ENCODE results near the gene LDLRAD1.

DNA sequence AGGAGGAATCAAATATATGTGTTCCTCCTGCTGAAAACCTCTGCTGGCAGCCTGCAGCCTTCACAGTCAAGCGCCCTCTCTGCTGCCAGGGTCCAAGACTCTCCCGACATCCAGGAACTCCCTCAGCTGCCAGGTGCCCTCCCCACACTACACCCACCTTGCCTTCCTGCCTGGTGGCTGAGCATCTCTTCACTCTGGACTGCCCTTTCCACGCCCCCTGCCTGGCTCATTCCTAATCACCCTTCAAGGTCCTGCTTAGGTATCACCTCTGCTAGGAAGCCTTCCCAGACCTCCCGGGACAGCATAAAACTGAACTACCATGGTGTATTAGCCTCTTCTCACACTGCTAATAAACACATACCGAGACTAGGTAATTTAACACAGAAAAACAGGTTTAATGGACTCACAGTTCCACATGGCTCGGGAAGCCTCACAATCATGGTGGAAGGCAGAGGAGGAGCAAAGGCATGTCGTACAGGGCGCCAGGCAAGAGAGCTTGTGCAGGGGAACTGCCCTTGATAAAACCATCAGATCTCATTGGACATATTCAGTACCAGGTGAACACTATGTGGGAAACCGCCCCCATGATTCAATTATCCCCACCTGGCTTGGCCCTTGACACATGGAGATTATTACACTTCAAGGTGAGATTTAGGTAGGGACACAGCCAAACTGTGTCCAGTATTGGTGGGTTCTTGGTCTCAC lies 15.3 kb downstream of the LDLRAD1 start:
- no peak for TF ChIP-seq POLR2A (IDR thresholded peaks at IDR 0.05)
- TF ChIP-seq, protein P1, sequence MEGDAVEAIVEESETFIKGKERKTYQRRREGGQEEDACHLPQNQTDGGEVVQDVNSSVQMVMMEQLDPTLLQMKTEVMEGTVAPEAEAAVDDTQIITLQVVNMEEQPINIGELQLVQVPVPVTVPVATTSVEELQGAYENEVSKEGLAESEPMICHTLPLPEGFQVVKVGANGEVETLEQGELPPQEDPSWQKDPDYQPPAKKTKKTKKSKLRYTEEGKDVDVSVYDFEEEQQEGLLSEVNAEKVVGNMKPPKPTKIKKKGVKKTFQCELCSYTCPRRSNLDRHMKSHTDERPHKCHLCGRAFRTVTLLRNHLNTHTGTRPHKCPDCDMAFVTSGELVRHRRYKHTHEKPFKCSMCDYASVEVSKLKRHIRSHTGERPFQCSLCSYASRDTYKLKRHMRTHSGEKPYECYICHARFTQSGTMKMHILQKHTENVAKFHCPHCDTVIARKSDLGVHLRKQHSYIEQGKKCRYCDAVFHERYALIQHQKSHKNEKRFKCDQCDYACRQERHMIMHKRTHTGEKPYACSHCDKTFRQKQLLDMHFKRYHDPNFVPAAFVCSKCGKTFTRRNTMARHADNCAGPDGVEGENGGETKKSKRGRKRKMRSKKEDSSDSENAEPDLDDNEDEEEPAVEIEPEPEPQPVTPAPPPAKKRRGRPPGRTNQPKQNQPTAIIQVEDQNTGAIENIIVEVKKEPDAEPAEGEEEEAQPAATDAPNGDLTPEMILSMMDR (IDR thresholded peaks at IDR 0.05): no peak

Data from upper lobe of left lung (tissue), 4 donors.